HG03097 (cell line): ENCODE measurements around the gene PSORS1C1.
"Not testable (repeated sequence)": the region's sequence is repeated elsewhere in the genome, so short reads cannot be mapped to it uniquely, and the experiment has no call there.

Experiments used
- ATAC-seq: cut with Tn5 transposase; IDR thresholded peaks from one replicate; pipeline ENCODE4 v1.9.1; 2021; ENCODE audit not compliant: unreplicated experiment, low FRiP score

The PSORS1C1 gene

DNA sequence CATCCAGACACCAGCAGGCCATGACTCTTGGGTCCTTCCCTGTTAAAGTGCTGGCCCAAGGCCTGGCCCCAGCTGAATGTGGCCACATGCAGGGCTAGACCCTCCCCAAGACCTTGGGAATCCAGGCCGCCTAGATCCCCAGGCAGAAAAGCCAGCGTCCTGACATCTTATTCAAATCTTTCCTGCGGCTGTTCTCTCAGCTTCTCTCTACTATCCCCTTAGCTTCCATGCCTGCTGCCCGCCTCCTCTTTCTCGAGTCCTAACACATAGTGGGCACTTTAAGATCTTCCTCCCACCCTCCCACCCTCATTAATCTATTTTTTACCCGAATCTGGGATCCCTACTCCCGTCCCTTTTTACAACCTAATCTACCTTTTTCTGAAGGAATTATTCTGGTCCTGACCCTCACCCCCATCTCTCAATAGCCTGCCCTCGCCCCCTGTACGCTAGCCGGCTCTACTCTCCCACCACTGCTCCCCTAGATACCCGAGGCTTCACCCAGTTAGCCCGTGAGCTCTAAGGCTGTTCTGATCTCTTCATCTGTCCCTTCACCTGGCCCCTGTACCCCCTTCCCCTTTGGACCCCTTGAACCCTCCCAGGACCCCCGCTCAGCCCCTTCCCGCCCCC lies 43.0 kb downstream of the PSORS1C1 start, which contains the start of gene CCHCR1:
TSS of gene CCHCR1 (minus strand) at position 290 of the 627 bp plus-strand sequence. CDS start at position 88, 202 bp downstream.
- ATAC-seq, result no peak

DNA sequence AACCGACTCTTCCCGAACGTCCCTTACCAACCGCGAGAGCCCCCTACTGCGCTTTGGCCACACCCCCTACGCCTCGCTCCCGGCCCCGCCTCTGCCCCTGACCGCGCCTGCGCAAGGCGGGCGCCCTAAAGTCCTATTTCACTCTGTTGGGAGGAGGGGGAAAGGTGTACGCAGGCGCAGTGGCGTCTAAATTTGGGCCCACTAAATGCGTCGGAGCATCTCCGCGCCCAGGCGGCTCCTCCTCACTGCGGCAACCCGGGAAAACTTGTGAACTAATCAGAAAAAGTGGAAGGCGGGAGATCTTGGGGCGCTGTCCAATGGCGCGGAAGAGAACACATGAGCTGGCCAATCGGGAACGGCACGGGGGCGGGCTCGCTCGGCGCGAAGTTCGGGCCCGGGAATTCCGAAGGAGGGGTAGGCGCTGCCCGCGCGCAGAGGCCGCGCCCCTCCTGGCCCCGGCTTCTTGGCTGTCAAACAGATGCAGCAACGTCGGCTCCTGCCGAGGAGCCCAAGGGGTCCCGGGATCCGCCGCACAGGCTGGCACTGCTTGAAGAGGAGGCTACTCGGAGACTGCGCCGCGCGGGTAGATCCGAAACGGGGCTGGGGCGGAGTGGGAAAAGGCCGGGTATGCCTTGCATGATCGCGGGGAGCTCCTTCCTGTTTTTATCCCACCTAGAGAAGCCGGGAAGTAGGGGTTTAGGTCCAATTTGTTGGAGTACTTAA lies 43.7 kb downstream of the PSORS1C1 start, which contains the start of gene TCF19:
TSS of gene TCF19 (plus strand) at position 450 of the 723 bp plus-strand sequence. CDS start 881 bp downstream, outside the sequence.
- ATAC-seq, result peak; percentile 81

DNA sequence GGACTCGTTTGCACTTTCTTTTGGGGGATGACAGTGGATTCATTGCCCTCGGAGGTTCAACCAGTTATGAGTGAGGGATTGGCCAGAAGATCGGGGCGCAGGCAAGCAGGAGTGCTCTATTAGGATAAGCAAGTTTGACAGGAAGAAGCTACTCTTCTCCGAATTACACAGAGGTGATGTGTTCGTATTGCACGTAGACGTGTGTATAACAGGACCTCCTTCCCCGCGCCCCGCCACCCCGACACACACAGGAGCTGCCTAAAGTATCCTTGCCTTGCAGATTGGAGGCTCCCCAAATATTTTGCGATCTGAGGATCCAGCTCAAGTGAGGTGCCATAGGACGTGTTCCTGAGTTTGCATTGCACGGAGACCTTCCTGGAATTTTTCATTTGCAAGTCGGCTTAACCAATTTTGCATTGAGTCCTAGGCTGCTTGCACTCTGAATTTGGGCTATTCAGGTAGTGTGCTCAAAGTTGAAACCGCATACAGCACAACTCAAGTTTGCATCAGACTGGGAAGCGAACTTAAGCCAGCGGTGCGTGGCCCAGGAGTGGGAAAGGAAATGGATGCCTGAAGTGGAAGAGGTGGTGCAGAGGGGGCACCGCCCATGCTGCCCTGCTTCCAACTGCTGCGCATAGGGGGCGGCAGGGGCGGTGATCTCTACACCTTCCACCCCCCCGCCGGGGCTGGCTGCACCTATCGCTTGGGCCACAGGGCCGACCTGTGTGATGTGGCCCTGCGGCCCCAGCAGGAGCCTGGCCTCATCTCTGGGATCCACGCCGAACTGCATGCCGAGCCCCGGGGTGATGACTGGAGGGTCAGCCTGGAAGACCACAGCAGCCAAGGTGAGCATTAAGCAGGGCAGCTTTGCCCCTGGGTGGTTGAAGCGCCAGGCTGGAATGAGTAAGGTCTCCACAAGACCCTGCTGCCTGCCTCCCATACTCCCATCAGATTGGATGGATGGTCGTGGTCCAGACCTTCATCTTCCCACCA lies 44.6 kb downstream of the PSORS1C1 start:
- no peak for ATAC-seq

DNA sequence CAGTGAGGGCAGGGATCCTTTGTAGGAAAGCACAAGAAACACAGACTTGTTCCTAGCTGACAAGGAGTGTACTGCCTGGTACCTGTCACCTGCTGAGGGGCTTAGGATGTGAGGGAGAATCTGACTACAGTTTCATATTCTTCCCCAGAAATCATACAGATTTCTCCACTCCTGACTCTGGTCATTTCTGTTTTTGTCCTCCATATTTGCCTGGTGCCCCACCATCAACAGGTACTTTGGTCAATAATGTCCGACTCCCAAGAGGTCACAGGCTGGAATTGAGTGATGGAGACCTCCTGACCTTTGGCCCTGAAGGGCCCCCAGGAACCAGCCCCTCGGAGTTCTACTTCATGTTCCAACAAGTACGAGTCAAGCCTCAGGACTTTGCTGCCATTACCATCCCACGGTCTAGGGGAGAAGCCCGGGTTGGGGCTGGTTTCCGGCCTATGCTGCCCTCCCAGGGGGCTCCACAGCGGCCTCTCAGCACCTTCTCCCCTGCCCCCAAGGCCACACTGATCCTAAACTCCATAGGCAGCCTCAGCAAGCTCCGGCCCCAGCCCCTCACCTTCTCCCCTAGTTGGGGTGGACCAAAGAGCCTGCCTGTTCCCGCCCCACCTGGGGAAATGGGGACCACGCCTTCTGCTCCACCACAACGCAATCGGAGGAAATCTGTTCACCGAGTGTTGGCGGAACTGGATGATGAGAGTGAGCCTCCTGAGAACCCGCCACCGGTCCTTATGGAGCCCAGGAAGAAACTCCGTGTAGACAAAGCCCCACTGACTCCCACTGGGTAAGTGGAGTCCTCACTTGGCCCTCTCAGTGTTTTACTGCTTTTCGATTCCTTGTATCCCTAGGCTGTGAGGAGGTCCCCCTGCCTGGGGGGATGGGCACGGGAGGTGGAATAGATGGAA lies 46.9 kb downstream of the PSORS1C1 start:
- ATAC-seq, result no peak

DNA sequence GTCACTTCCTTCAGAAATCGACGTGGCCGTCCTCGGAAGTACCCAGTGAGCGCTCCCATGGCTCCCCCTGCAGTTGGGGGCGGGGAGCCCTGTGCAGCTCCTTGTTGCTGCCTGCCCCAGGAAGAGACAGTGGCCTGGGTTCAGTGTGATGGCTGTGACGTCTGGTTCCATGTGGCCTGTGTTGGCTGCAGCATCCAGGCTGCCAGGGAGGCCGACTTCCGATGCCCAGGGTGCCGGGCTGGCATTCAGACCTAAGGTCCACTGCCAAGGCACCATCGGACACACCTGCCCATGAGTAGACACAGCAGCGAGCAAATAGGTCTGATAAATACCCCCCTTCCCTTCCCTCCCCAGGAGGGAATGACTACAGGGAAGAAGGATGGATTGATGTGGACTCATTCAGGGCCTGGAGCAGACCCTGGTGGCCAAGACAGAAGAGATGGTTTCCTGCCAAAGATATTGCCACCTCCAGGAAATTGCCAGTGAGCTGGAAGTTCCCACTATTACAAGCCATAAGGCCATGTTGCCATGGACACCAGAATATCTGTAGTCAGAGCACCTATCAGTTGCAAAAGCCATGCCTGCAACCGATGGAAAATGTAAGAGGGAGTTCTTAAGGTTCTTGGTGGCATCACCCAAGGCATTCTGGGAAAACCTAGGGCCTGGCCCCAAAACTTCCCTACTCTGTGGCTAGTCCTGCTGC lies 48.0 kb downstream of the PSORS1C1 start:
- ATAC-seq, result no peak

DNA sequence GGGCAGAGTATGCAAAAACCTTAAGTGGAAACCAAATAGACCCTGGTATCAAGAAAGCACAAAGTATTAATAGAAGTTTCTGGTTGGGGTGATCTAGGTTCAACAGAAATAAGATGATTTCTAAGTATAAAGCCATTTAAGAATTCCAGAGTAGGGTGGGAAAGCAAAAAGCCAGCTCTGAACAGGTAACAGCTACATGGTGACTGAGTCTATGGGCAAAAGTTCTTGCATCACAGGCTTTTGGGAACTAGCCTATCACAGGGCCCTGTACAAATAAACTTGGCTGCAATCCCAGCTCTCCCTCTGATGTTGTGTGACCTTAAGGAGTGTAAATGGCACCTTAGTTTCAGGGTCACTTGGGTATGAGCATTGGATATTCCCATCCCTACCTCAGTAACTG lies 49.3 kb downstream of the PSORS1C1 start:
- no peak for ATAC-seq

DNA sequence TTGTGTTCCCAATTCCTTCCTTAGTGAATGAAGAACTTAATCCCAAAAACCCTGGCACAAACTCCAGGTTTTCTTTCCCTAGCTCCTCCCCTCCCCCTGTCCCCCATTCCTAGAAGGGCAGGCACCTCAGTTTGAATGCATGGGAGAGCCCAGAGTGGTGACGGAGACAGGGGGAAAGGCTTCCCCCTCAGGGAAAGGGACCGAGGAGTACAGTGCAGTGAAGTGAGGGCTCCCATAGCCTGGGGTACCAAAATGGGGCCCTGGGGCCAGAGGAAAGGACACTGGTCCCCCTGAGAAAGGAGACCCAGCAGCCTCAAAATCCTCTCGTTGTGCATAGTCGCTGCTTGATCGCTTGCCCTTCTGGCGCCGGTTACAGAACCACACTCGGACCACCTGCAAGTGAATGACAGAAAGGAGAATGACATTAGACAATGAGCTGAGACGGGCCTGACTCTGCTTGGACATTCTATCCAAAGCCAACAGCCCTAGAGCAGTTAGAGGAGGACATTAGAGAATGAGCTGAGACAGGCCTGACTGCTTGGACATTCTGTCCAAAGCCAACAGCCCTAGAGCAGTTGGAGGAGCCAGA lies 50.0 kb downstream of the PSORS1C1 start:
- ATAC-seq, result not testable (repeated sequence)

DNA sequence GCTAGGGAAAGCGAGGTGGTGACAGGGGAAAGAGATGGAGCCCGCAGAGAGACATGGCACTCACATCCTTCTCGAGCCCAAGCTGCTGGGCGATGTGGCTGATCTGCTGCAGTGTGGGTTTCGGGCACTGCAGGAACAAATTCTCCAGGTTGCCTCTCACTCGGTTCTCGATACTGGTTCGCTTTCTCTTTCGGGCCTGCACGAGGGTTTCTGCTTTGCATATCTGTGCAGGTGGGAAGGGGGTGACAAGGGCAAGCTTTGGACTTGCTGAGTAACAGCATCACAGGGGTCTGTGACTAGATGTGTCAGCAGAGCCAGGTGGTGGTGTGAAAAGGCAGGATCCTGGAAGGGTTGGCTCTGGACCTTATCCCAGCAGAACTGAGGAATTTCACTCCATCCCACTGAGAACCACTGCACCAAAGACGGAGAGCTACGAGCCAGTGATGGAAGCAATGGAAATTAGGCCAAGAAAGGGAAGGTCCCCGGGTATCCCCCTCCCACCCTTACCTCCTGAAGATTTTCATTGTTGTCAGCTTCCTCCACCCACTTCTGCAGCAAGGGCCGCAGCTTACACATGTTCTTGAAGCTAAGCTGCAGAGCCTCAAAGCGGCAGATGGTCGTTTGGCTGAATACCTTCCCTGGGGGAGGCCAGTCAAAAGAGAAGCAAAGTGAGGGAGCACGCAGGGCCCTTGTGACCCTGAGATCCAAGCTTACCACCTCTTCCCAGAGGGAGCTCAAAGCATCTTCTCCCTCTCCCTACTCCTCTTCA lies 50.6 kb downstream of the PSORS1C1 start:
- not testable (repeated sequence) for ATAC-seq

DNA sequence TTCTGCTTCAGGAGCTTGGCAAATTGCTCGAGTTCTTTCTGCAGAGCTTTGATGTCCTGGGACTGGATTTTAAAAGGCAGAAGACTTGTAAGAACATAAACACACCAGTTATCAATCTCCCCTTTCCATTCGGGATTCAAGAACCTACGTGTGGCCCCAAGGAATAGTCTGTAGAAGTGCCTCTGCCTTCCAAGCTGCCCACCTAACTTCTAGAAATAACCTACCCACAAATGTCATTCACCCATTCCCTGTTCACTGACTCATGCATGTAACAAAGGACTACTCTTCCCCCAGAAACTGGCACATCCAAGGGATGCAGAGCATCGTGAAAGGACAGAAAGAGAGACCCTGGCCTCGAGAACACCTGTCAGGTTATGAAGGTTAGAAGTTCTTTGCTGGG lies 51.4 kb downstream of the PSORS1C1 start:
- no peak for ATAC-seq

DNA sequence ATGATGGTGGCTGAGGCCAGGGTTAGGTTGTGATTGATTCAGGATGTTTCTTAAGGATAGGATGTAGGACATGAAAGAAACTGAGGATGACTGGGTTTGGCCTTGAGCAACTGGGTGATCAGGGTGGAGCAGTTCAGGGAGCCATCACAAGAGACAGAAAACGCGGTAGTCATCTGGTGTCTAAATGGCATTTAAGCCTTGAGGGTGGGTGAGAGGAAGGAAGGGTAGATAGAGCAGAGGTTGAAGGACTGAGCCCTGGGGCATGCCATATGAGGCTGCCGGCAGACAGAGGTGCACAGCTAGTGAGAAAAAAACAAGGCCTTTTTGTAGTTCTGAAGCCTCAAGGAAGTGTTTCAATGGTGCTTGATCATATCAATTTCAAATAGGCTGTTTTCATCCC lies 54.0 kb downstream of the PSORS1C1 start:
- ATAC-seq, result no peak

DNA sequence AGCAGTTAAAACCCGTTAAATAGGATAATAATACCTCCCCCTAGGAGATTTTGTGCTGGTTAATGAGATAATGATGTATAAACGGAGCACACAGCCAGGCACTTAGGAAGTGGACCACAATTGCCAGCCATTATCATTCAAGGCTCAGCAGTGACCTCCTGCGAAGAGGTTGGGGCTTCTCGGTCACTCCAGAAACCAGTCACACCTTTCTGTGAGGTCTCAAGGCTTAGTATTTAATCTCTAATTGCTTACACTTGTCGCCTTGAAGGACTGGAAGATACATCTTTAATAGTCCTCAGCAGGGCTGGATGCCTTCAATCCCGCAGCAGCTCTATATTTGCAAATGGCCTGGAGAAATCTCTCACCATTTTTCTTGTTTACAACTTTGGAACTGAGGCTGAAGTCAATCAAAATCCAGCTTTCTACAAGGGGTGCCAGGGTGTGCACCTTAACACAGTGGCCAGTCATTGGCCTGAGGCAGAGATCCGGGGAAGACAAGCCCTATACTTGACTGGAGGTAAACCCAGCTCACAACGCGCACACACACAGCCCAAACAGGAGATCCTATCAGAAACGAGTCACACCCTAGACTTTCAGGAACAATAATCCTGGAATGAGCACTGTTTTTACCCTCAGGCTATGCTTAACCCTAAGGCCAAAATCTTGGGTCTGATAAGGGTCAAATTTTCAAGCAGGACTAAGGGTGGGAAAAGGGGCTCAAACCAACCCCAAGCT lies 54.7 kb downstream of the PSORS1C1 start:
- ATAC-seq, result no peak

DNA sequence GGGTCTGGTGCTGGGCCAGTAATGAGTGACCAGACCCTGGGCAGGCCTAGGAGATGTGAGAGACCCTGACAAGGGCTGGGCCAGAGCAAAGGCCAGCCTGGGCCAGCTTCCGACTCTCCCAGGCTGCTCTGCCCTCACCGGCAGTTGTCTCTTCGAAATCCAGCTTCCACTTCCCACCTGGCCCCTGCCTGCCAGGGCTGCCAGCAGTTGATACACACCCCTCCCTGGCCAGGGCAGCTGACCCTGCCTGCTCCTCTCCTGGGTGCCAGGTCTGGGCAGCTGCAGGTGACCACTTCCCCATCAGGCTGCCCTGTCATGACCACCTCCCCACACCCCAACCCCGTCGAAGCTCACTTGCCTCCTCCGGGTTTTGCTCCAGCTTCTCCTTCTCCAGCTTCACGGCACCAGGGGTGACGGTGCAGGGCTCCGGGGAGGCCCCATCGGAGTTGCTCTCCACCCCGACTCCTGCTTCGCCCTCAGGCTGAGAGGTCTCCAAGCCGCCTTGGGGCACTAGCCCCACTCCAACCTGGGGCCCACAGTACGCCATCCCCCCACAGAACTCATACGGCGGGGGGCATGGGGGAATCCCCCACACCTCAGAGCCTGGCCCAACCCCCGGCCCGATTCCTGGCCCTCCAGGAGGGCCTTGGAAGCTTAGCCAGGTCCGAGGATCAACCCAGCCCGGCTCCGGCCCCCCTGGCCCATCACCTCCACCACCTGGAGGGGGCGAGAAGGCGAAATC lies 55.4 kb downstream of the PSORS1C1 start:
- ATAC-seq, result not testable (repeated sequence)

DNA sequence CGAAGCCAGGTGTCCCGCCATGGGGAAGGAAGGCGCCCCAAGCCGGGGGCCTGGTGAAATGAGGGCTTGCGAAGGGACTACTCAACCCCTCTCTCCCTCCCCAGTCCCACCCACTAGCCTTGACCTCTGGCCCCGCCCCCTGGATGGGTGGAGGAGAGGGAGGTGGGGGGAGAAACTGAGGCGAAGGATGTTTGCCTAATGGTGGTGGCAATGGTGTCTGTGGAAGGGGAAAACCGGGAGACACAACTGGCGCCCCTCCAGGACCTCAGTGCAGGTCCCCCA lies 55.9 kb downstream of the PSORS1C1 start, which contains the start of gene POU5F1:
TSS of gene POU5F1 (minus strand) at position 83 of the 282 bp plus-strand sequence. CDS start at position 21, 62 bp downstream.
- ATAC-seq, result no peak

DNA sequence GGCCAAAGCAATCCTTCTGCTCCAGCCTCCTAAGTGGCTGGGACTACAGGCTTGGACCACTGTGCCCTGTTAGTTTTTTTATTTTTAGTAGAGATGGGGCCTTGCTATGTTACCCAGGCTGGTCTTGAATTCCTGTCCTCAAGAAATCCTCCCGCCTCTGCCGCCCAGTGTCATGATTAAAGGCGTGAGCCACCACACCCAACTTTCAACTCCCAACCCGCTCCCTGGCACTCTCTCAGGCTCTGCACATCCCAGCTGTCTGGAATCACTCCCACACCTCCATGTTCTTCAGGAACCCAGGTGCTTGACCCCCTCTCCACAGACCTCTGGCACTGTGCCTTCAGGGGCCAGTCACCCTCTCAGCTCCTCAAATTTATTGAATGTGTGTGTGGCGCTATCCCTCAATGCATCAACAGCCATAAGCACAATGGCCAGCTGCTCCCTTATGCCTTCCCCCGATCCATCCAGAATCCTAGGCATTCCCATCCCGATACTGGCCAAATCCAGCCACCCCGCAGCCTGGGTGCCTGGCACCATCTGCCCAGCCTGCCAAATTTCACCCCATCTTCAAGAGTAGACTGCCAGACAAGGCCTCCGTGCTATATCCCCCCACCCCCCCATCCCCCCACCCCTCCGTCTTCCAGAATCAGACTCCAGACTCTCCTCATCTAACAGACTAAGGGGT lies 56.5 kb downstream of the PSORS1C1 start:
- no peak for ATAC-seq

DNA sequence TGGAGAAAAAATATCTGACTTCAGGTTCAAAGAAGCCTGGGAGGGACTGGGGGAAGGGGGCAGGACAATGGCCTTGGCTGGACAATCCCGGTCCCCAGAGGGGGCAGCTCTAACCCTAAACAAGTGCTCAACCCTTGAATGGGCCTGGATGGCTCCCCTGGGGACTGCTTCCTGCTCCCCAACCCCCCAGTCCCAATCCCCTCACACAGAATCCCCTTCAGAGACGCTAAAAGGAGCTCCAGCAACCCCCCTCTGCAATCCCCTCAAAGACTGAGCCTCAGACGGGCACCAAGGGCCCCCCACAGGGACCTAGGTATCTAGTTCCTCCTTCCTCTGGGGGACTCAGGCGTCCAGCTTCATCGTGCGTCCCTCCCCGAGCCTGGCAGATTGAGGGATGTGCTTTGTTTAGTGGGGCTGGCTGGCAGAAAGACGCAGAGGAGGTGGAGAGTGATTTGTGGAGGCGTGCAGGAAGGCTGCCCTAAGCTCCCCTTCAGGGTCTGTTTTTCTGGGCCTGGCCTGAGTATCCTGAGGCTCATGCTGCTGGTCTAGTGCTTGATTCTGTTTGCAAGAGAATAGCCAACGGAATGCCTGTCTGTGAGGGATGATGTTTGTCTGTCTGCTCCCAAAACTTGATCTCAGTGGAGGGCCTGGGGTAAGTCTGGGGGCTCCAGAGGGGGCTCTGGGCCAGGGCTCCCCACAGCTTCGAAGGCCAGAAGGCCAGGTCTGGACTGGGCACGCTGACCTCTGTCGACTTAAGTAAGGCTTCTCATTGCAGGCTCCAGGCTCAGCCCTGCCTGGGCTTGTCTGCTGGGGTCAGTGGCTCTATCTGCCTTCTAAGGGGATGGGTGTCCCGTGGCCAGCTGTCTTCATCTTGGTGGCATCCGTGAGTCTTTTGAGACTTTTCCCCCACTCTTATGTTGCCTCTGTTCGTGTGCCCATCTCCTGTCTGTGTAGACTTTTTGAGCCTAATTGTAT lies 57.6 kb downstream of the PSORS1C1 start:
- no peak for ATAC-seq
